Measurements from ENCODE around the gene RPL27.

Gene RPL27

DNA sequence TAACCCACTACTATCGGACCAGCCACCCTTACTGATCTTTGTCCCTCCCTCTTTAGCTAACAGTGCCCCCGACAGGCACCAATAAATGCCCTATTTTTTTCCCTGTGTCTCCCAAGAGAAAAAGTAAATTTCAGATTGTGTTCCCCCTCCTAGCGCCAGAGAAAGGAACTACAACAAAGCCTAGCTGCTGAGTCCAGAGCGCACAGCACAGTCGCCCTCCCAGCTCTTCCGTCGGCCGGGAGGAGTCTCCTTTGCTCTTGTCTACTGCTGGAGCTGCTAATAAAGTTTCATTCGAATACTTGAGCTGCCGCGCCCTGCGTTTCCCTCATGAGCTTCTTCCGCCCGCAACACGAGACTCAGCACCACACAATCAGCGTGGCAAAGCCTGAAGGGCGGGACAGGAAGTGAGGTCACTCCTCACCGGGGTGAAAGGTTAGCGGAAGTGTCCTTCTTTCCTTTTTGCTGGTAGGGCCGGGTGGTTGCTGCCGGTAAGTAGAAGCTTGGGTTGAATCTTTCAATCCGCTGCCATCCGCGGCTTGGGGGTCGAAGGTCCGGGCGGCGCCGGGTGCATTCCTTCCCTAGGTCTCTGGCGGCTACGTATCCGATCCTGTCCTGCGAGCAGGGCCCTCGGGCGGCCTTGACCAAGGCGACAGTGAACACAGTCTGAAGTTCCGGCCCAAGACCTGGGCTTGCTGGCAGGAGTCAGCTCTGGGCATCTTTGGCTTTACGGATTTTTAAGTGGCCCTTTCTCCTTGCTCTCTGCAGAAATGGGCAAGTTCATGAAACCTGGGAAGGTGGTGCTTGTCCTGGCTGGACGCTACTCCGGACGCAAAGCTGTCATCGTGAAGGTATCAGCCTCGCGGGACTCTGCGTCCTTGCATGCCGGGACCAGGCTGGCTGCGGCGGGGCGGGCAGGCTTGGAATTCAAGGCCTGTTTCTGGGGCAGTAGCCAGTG lies at the start of gene RPL27:
Gene RPL27, plus strand, starts transcription at position 436 of the 955 bp plus-strand sequence. Its CDS starts 332 bp downstream, at position 768.
- no peak for TF ChIP-seq EZH2phosphoT487 (conservative IDR thresholded peaks at IDR 0.05; ENCODE audit: low read length)
- TF ChIP-seq, protein P1, sequence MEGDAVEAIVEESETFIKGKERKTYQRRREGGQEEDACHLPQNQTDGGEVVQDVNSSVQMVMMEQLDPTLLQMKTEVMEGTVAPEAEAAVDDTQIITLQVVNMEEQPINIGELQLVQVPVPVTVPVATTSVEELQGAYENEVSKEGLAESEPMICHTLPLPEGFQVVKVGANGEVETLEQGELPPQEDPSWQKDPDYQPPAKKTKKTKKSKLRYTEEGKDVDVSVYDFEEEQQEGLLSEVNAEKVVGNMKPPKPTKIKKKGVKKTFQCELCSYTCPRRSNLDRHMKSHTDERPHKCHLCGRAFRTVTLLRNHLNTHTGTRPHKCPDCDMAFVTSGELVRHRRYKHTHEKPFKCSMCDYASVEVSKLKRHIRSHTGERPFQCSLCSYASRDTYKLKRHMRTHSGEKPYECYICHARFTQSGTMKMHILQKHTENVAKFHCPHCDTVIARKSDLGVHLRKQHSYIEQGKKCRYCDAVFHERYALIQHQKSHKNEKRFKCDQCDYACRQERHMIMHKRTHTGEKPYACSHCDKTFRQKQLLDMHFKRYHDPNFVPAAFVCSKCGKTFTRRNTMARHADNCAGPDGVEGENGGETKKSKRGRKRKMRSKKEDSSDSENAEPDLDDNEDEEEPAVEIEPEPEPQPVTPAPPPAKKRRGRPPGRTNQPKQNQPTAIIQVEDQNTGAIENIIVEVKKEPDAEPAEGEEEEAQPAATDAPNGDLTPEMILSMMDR (IDR thresholded peaks at IDR 0.05; ENCODE audit: insufficient read depth, low read length, poor library complexity, severe bottlenecking) = peak; percentile 86
- Histone ChIP-seq H3K27me3 (ENCODE audit: low read length) (no peaks in the 10 kb centered on the region), H3K9me2 (replicated peaks; ENCODE audit: insufficient read depth, low read length) (no peaks in the 10 kb centered on the region), H4K20me1 (ENCODE audit: low read depth, low read length) (peaks cover 5% of the 10 kb centered on the region; the same call in 1 of the 2 replicates), H3K9me3 (ENCODE audit: insufficient read depth, low read length) (no peaks in the 10 kb centered on the region), H3K36me3 (ENCODE audit: low read length) (peaks cover 19% of the 10 kb centered on the region), H2AFZ (ENCODE audit: low read depth, low read length, severe bottlenecking) (peak within 1 kb of the TSS; percentile 80), H3K27ac (ENCODE audit: low read depth, low read length) (peak within 1 kb of the TSS; percentile 79), H3K9ac (ENCODE audit: low read length) (peak within 1 kb of the TSS; percentile 97), H3K4me3 (ENCODE audit: insufficient read depth, low read length, poor library complexity, severe bottlenecking) (peak within 1 kb of the TSS; percentile 95), H3K79me2 (ENCODE audit: insufficient read depth, low read length) (peaks cover 20% of the 10 kb centered on the region), H3K4me2 (ENCODE audit: low read depth, low read length, poor library complexity, severe bottlenecking) (peak within 1 kb of the TSS; percentile 82), H3F3A (ENCODE audit: insufficient read depth) (peaks cover 34% of the 10 kb centered on the region)

DNA sequence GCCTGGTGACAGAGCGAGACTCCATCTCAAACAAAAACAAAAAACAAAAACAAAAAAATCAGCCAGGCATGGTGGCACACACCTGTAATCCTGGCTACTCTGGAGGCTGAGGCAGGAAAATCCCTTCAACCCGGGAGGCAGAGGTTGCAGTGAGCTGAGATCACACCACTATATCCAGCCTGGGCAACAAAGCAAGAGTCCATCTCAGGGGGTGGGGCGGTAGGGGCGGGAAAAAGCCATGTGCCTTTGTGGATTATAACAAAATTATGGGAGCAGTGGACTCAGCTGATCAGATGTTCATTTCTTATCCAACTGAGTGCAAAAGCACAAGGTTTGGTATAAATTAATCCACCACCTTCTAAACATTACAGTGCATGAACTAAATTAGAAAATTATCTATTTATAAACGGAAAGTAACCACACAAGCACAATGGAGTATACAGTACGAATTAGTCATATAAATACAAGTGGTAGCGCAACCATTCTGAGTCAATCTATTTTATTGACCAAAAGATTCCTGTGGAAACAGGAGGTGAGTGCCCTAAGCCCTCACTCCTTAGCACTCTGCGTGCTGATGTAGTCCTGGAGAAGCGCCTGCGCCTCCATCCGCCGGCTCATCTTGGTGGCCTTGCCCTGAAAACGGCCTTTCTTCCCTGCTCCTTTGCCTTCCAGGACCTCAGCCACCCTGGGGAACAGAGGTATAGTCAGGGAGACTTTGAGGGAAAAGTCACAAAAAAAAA lies 48.0 kb upstream of the RPL27 start:
- TF ChIP-seq, protein P1 (IDR thresholded peaks at IDR 0.05; ENCODE audit: insufficient read depth, low read length, poor library complexity, severe bottlenecking) = no peak
- no peak for TF ChIP-seq EZH2phosphoT487 (conservative IDR thresholded peaks at IDR 0.05; ENCODE audit: low read length)
- no peak overlapping the region for H3K4me3 ChIP-seq (ENCODE audit: insufficient read depth, low read length, poor library complexity, severe bottlenecking)
- no peak overlapping the region for H3K4me2 ChIP-seq (ENCODE audit: low read depth, low read length, poor library complexity, severe bottlenecking)
- no peaks in the 10 kb centered on the region for H3K36me3 ChIP-seq (ENCODE audit: low read length)
- no peaks in the 10 kb centered on the region for H3K79me2 ChIP-seq (ENCODE audit: insufficient read depth, low read length)
- H4K20me1 ChIP-seq (ENCODE audit: low read depth, low read length) = no peaks in the 10 kb centered on the region
- no peak overlapping the region for H3K9ac ChIP-seq (ENCODE audit: low read length)
- no peaks in the 10 kb centered on the region for H3K27me3 ChIP-seq (ENCODE audit: low read length)
- H2AFZ ChIP-seq (ENCODE audit: low read depth, low read length, severe bottlenecking) = no peak overlapping the region
- no peaks in the 10 kb centered on the region for H3K9me3 ChIP-seq (ENCODE audit: insufficient read depth, low read length)
- no peaks in the 10 kb centered on the region for H3K9me2 ChIP-seq (replicated peaks; ENCODE audit: insufficient read depth, low read length)
- no peaks in the 10 kb centered on the region for H3F3A ChIP-seq (ENCODE audit: insufficient read depth)
- H3K27ac ChIP-seq (ENCODE audit: low read depth, low read length) = no peak overlapping the region

DNA sequence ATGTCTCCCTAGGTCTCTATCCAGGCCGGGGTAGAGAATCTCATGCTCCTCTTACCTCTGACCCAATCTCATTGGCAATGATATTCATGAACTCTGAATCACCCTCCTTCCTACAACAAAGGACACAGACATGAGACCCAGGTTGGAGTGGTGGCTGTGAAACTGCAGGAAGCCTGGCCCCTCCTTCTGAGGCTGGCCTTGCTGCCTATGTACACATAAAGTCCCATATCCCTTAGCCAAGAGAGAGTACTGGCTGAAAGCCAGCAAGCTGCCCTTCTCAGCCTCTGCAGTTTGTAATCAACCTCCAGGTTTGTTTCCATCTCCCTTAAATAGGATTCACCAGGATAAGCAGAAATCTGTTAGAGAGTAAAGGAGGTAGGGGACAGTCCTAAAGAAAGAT lies 44.5 kb upstream of the RPL27 start:
- Histone ChIP-seq H3K9ac (ENCODE audit: low read length) (no peak overlapping the region), H2AFZ (ENCODE audit: low read depth, low read length, severe bottlenecking) (no peak overlapping the region), H3K79me2 (ENCODE audit: insufficient read depth, low read length) (no peaks in the 10 kb centered on the region), H3K27ac (ENCODE audit: low read depth, low read length) (no peak overlapping the region), H3K4me3 (ENCODE audit: insufficient read depth, low read length, poor library complexity, severe bottlenecking) (no peak overlapping the region), H3K36me3 (ENCODE audit: low read length) (peaks cover 6% of the 10 kb centered on the region; the same call in 1 of the 2 replicates), H4K20me1 (ENCODE audit: low read depth, low read length) (no peaks in the 10 kb centered on the region), H3K9me2 (replicated peaks; ENCODE audit: insufficient read depth, low read length) (no peaks in the 10 kb centered on the region), H3F3A (ENCODE audit: insufficient read depth) (no peaks in the 10 kb centered on the region), H3K4me2 (ENCODE audit: low read depth, low read length, poor library complexity, severe bottlenecking) (no peak overlapping the region), H3K27me3 (ENCODE audit: low read length) (no peaks in the 10 kb centered on the region), H3K9me3 (ENCODE audit: insufficient read depth, low read length) (no peaks in the 10 kb centered on the region)
- TF ChIP-seq, protein P1 (IDR thresholded peaks at IDR 0.05; ENCODE audit: insufficient read depth, low read length, poor library complexity, severe bottlenecking) = no peak
- TF ChIP-seq EZH2phosphoT487 (conservative IDR thresholded peaks at IDR 0.05; ENCODE audit: low read length) = no peak
